H1 (cell line): ENCODE data around the gene RNF145. TPM values are rescaled to one million over a fixed set of nuclear protein-coding genes. Genes with fewer than 3 reads are reported as not detected.

Source experiments
- ASH2L ChIP-seq: fragments of 200-600, 300-600 bp; sonication (generic); IDR thresholded peaks from one replicate; pipeline ENCODE4 v1.7.1; 2017; ENCODE audit warnings: low read length
- BCL11A ChIP-seq, 2 experiments: IDR thresholded peaks; one replicate each; pipeline ENCODE4 v1.6.1; 2011; ENCODE audit warnings: low read depth in 2 of 2, low read length in 2 of 2, mild to moderate bottlenecking in 2 of 2
- CBX5 ChIP-seq: fragments of 300-800, 300-1000 bp; sonication (generic); IDR thresholded peaks from 2 replicates; pipeline ENCODE4 v1.7.1; 2016; ENCODE audit warnings: antibody characterized with exemption, low read length, low read depth
- CBX8 ChIP-seq: fragments of 300-800, 300-1000 bp; sonication (generic); IDR thresholded peaks from 2 replicates; pipeline ENCODE4 v1.7.1; 2016; ENCODE audit warnings: low read depth, low read length, borderline replicate concordance
- CHD7 ChIP-seq: fragments of 300-600 bp; sonication (generic); IDR thresholded peaks from 2 replicates; pipeline ENCODE4 v1.7.1; 2012; ENCODE audit warnings: low read length, moderate library complexity, mild to moderate bottlenecking, inconsistent platforms; ENCODE audit not compliant: insufficient replicate concordance
- CREB1 ChIP-seq: IDR thresholded peaks from 2 replicates; pipeline ENCODE4 v1.6.1; 2012; ENCODE audit warnings: inconsistent platforms
- SP4 ChIP-seq: IDR thresholded peaks from 2 replicates; pipeline ENCODE4 v1.6.1; 2012; ENCODE audit warnings: low read length, inconsistent platforms
- YY1 ChIP-seq: IDR thresholded peaks from 2 replicates; pipeline ENCODE4 v1.6.1; 2011; ENCODE audit warnings: low read depth, mild to moderate bottlenecking, low read length
- ZNF274 ChIP-seq: IDR thresholded peaks from 2 replicates; pipeline ENCODE4 v1.7.0; 2012; ENCODE audit warnings: low read length, borderline replicate concordance; ENCODE audit errors: extremely low read depth
- polyA plus RNA-seq, 7 experiments: library from polyadenylated mRNA; depleted of rRNA in 3 of 7; stranded (reverse) in 5 of 7; unstranded in 2 of 7; fragments of >200 nt in 5 of 7; fragments of 200-250 nt in 2 of 7; gene quantifications; 1 replicate in 5 of 7; 2 replicates in 1 of 7; 4 replicates in 1 of 7; pipeline versions ENCODE4 v1.2.1 to v1.2.3, GENCODE V29; 2011 to 2013; ENCODE audit warnings: missing spikeins in 2 of 7, mixed read lengths in 2 of 7
- total RNA-seq: library from RNA; stranded (reverse); fragmentation: NEBNext Ultra II Directional; extraction: Animal tissue kit (Norgen Biotek cat#: 25700); gene quantifications from 2 replicates; pipeline ENCODE4 v1.2.1, GENCODE V29; 2021
- TF ChIP-seq, protein P1 (sequence below): IDR thresholded peaks from 2 replicates; pipeline ENCODE4 v1.6.1; 2012; ENCODE audit warnings: inconsistent platforms
- TF ChIP-seq, protein P2 (sequence below): IDR thresholded peaks from 2 replicates; pipeline ENCODE4 v1.6.1; 2012; ENCODE audit warnings: low read length, inconsistent platforms

RNF145 gene
- total and polyA plus RNA-seq, 2 of the 8 experiments (the other 6 are each of a cell fraction or from before 2014, with no cell fraction given): 34.2 to 72.5 TPM

DNA sequence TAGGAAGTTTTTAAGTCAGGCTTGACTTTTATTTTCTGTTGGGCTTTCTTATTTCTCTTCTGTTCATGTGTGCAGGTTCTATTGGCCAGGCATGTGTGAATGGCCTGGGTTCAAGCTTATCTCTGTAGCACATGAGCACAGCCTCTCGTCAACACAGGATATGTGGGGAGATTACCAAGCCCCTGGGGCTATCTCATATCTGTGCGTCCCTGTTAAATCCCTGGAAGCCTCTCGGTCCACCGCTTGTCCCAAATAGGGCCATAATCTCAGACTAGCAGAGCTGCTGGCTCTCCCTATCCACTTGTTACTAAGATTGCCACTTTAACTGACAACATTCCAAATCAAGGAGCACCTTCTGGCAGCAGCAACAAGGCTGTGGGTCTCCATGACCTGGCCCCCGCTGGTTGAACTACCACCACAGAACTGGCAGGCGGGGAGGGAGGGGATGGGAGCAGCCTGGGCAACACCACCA lies 81.2 kb downstream of the RNF145 start (continued):
- TF ChIP-seq CHD7 (no peak), CREB1 (no peak), BCL11A (IDR thresholded peaks at IDR 0.05; ENCODE audit: low read depth in 2 of 2, low read length in 2 of 2) (no peak), SP4 (no peak), ZNF274 (no peak), CBX5 (no peak), ASH2L (no peak), CBX8 (no peak), YY1 (no peak)
- TF ChIP-seq, protein P1, sequence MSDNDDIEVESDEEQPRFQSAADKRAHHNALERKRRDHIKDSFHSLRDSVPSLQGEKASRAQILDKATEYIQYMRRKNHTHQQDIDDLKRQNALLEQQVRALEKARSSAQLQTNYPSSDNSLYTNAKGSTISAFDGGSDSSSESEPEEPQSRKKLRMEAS: no peak
- TF ChIP-seq, protein P2, sequence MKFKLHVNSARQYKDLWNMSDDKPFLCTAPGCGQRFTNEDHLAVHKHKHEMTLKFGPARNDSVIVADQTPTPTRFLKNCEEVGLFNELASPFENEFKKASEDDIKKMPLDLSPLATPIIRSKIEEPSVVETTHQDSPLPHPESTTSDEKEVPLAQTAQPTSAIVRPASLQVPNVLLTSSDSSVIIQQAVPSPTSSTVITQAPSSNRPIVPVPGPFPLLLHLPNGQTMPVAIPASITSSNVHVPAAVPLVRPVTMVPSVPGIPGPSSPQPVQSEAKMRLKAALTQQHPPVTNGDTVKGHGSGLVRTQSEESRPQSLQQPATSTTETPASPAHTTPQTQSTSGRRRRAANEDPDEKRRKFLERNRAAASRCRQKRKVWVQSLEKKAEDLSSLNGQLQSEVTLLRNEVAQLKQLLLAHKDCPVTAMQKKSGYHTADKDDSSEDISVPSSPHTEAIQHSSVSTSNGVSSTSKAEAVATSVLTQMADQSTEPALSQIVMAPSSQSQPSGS: no peak
